Activated gamma-delta T cell (primary cell): ENCODE results near the gene CLEC2D.
A peak's percentile ranks its signal among the peaks of the same experiment; 100 is the strongest.
"Not testable (repeated sequence)": the region's sequence is repeated elsewhere in the genome, so short reads cannot be mapped to it uniquely, and the experiment has no call there.

Source experiments
- DNase-seq: peaks from one replicate; lab custom pipeline; 2025; lab: John Stamatoyannopoulos, UW

The CLEC2D gene

DNA sequence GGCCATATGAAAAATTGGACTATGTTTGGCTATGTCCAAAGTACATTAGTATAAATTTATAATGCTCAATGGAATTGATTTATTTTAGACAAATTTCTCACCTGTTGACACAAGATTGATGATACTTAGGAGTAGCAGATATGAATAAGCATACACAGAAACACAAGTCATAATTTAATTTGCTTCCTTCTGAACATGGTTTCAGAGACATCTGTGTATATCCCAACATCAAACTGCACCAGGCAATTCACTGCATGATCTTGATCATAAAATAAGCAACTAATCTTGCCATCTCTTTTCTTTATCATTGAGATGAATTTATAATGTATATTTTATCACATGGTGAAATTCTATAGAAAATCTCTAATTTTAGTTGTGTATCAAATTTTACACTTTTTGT lies 59.6 kb downstream of the CLEC2D start:
- DNase-seq, result no peak

DNA sequence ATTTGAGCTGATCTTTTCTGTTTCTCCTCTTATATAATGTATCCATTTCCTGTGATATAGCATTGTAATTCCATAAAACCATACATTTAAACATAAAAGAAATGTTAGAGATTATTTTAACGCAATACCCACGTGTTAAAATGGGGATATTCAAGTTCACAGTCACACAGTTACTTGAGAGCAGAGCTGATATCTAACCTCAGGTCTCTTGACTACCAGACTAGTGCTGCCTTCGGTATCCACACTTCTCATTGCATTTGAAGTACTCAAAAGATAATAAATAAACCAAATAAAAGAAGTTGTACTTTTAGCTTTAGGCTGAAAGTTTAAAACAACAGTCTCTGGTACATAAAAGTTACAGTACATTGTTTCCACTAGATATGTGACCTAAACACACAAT lies 60.5 kb downstream of the CLEC2D start:
- no peak for DNase-seq

DNA sequence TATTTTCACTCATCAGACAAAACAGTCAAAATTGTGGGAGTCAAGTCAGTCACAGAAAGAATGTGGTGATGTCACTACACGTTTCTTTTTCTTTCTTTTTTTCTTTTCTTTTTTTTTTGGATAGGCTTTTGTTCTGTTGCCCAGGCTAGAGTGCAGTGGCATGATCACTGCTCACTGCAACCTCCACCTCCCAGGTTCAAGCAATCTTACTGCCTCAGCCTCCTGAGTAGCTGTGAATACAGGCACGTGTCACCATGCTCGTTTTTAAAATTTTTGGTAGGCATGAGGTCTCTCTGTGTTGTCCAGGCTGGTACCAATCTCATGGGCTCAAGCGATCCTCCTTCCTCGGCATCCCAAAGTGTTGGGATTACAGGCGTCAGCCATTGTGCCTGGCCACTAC lies 61.1 kb downstream of the CLEC2D start:
- no peak for DNase-seq

DNA sequence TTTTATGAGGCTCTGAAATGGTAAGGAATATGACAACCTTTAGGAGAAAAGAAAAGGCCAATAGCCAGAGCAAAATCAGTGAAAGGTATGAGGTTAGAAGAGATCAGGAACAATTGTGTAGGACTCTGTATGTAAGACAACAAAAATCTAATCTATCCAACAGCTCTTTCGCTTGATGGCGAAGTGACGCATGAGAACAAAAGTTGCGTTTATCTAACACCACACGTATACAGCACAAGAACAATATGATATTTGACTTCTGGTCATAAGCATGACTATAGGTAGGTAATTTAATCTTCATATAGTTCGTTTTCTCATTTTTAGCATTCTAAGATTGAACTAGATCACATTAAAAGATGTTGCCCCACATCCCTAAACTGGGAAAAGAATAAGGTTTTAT lies 61.9 kb downstream of the CLEC2D start:
- no peak for DNase-seq

DNA sequence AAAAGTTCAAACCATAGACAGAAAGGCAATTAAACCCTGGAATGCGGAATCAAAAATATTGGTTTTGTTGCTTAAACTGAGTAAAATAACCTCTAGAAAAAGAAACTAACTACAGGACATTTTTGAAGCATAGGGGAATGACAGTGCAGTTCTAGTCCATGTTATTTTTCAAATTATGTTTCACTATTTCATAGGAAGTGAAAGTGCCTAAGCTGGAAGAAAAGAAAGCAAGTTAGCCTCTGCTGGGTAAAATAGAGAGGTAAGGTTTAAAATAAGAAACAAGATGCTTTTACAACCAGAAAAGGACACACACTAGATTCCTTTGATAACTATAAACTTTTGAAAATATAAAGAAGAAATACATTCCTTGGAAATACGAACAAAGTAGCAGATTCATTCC lies 62.3 kb downstream of the CLEC2D start:
- no peak for DNase-seq

DNA sequence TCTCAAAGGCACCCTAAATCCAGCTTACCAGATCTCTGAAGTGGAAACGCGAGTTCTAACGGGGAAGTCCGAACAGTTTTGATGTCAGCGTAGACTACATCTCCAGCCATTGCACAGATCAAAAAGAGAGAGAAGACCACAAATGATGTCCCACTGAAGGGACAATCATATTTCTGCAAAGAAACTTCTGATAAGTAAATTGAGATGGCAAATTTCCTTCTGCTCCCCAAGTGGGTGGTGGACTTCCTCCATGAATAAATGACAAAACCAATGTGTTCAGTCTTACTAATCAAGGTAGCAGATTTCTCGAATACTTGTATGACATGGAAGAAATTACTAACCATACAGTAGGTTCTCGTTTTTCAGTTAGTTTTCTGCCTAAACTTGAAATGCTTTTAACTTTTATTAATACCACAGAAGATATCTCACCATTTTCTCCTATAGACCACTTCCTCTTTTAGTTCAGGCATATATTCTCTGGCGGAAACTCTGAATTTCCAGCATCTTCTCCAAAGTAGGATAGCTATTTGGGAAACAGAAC lies 63.5 kb downstream of the CLEC2D start, which contains the start of gene CLECL1:
CLECL1 (minus strand) TSS at position 177 of the 541 bp plus-strand sequence.
- no peak for DNase-seq

DNA sequence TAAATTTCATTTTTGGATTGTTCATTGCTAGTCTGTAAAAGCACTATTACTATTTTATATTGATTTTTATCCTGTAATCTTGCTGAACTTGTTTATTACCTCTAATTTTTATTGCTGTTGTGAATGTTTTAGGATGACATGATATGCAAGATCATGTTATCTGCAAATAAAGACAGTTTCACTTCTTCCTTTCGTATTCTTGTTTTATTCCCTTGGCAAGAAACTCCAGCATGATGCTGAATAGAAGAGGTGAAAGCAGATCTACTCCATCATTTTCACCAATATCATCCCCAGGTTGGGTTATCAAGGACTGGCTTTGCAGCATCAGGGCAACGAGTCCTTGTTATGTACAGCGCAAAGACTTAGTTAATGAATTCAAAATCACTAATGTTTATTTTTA lies 66.1 kb downstream of the CLEC2D start:
- DNase-seq, result no peak

DNA sequence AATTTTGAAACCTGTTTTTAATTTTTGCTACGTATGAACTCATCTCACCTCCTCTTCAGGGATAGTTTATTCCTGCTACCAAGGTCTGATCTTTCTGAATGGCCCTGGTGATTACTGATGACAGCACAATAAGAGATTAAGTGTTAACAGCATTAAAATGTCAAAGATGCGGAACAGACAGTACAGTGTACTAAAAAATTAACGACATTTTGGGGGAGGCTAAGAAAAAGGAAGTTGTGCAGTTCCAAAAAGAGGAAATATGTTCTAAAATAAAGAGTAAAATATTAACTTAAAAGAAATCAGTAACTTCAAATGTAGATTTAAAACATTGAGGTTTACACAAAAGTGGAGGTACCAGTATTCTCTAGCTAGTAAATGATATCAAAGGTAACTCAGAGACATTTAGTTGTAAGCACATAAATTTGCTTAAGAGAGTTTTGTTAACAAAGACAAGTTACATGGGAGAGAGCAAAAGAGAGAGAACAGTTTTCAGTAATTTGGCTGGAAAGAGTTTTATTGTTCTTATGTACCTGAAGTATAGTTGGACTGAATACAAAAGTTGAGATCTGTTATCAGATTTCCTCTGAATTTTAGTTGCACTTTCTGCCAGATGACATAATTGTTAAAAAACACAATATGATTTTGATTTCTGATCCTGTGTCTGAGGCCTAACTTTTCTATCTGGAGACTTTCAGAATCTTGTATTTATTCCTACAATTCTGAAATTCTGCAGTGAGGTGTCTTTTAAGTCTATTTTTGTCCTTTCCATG lies 67.6 kb downstream of the CLEC2D start:
- no peak for DNase-seq

DNA sequence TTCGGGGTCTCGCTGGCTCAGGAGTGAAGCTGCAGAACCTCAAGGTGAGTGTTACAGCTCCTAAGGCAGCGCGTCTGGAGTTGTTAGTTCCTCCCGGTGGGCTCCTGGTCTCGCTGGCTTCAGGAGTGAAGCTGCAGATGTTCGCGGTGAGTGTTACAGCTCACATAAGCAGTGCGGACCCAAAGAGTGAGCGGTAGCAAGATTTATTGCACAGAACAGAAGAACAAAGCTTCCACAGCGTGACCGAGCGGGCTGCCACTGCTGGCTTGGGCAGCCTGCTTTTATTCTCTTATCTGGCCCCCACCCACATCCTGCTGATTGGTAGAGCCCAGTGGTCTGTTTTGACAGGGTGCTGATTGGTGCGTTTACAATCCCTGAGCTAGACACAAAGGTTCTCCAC lies 69.4 kb downstream of the CLEC2D start:
- DNase-seq, result not testable (repeated sequence)

DNA sequence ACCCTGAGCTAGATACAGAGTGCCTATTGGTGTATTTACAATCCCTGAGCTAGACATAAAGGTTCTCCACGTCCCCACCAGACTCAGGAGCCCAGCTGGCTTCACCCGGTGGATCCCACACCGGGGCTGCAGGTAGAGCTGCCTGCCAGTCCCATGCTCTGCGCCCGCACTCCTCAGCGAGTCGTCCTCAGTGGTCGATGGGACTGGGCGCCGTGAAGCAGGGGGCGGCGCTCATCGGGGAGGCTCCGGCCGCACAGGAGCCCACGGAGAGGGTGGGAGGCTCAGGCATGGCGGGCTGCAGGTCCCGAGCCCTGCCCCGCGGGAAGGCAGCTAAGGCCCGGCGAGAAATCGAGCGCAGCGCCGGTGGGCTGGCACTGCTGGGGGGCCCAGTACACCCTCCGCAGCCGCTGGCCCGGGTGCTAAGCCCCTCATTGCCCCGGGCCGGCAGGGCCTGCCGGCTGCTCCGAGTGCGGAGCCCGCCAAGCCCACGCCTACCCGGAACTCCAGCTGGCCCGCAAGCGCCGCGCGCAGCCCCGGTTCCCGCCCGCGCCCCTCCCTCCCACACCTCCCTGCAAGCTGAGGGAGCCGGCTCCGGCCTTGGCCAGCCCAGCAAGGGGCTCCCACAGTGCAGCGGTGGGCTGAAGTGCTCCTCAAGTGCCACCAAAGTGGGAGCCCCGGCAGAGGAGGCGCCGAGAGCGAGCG lies 70.0 kb downstream of the CLEC2D start:
- DNase-seq, result peak; percentile 34

DNA sequence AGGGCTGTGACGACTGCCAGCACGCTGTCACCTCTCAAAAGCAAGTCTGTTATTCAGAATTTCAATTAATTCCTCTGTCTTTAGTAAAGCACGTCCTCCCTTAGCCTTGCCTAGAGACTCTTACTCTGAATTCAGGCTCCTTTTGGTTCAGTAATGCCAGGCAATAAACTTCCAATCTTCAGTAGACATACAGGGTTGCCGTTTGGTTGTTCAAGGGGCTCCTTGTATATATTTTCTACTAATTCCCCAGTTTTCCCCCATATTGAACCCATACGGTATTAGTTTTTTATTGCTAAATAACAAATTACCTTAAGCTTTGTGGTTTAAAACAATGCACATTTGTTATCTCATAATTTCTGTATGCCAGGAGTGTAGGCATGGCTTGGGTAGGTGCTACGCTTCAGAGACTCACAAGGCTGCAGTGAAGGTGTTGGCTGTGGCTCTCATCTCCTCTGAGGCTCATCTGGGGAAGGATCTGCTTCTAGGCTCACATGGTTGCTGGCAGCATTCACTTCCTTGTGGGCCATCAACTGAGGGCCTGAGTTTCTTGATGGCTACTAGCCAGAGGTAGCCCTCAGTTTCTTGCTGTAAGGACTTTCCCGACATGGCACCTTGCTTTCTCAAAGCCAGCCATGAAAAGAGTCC lies 70.7 kb downstream of the CLEC2D start:
- DNase-seq, result no peak

DNA sequence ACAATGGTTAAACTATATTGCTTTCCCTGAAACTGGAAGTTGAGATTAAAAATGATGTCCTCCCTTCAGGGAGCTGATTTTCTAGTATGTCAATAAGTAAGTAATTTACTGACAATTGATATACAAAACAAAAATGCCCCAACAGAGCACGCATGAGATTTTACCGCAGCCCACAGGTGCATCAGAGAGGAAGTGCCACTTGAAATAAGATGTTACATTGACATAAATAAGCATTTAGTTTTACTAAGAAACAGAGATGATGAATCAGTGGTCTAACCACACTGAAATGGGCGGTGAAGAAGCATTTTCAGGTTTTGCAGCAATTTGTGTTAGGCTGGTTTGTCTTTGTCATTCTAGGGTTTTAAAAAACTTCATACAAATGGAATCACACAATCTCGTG lies 72.2 kb downstream of the CLEC2D start:
- no peak for DNase-seq

DNA sequence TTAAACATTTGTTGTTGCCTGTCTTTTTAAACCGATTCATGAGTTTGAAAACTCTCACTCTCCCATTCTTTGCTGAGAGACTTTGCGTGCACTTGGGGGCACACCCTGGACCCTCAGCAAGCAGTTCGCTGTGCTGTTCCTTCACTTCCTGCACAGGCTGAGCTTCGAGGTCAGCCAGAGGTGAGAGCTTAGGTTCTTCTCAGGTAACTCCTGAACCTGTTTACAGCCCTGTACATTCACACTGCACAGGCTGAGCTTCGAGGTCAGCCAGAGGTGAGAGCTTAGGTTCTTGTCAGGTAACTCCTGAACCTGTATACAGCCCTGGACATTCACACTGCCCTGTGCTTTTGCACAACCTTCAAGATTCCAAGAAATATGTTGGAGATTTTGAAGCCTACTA lies 73.1 kb downstream of the CLEC2D start:
- no peak for DNase-seq

DNA sequence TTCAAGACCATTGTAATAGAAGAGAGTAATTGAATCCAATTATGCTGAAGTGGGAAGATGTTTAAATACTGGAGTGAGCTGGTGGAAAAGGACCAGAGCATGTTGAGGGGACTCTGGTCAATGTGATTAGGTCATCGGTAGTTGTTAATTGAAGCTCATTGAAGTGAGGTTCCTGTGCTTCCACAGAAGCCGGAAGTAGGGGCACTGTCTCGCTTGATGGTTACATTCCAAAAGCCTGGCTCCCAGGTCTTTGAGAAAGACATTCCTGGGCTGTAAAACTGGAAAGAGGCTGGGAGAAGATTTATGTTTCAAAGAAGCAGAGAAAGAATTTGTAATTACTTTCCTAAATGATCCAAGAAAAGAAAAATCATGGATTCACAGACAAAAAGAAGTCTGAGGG lies 75.7 kb downstream of the CLEC2D start:
- DNase-seq, result no peak
